Measurements from ENCODE around the gene RBP3.

The RBP3 gene

GRCh38 chr10:47319784-47320183 is 28.4 kb upstream of the RBP3 start:
- DNase-seq = no peak

GRCh38 chr10:47320812-47321211 is 27.4 kb upstream of the RBP3 start:
- DNase-seq = no peak

GRCh38 chr10:47321521-47322195 is 26.5 kb upstream of the RBP3 start:
- DNase-seq = no peak

- DNase-seq = no peak
These were observed 25.7 kb upstream of the RBP3 start, which contains the start of gene GDF2 for GRCh38 chr10:47322300-47323061. TSS of gene GDF2 (plus strand) at chr10:47322454. CDS start at chr10:47322669, 215 bp downstream.

GRCh38 chr10:47323087-47323486 is 25.1 kb upstream of the RBP3 start:
- DNase-seq = no peak

GRCh38 chr10:47323636-47324296 is 24.4 kb upstream of the RBP3 start:
- no peak for DNase-seq

GRCh38 chr10:47325303-47326291 is 22.6 kb upstream of the RBP3 start:
- DNase-seq = no peak

GRCh38 chr10:47326306-47326926 is 21.7 kb upstream of the RBP3 start:
- no peak for DNase-seq

GRCh38 chr10:47326927-47327330 is 21.2 kb upstream of the RBP3 start:
- DNase-seq = no peak

- no peak for DNase-seq
These were observed 18.3 kb upstream of the RBP3 start for GRCh38 chr10:47329855-47330254.

- DNase-seq = no peak
These were observed 17.8 kb upstream of the RBP3 start for GRCh38 chr10:47330366-47330765.

- DNase-seq = no peak
These were observed 17.4 kb upstream of the RBP3 start for GRCh38 chr10:47330804-47331203.

GRCh38 chr10:47331491-47331890 is 16.7 kb upstream of the RBP3 start:
- no peak for DNase-seq

GRCh38 chr10:47331954-47332353 is 16.2 kb upstream of the RBP3 start:
- no peak for DNase-seq

- no peak for DNase-seq
These were observed 15.8 kb upstream of the RBP3 start for GRCh38 chr10:47332371-47332770.

- DNase-seq = no peak
These were observed 15.2 kb upstream of the RBP3 start for GRCh38 chr10:47332946-47333345.

GRCh38 chr10:47333532-47333931 is 14.6 kb upstream of the RBP3 start:
- DNase-seq = no peak

GRCh38 chr10:47334466-47335295 is 13.5 kb upstream of the RBP3 start:
- DNase-seq = no peak

GRCh38 chr10:47335906-47336305 is 12.3 kb upstream of the RBP3 start:
- no peak for DNase-seq

GRCh38 chr10:47336387-47337134 is 11.6 kb upstream of the RBP3 start:
- DNase-seq = no peak
